ENCODE data around the gene SHROOM3. TPM values are rescaled to one million over a fixed set of nuclear protein-coding genes. Genes with fewer than 3 reads are reported as not detected.

SHROOM3 gene
- total RNA-seq, 6 experiments from 2014 or later, result 15.2 to 35.8 (median 29.9) TPM

GRCh38 chr4:76740192-76740591 lies 305.2 kb downstream of the SHROOM3 start:
- H3K36me3 ChIP-seq, result peaks cover 0 to 24% (median 12%) of the 10 kb centered on the region in 4 donors
- WGBS (ENCODE audit: insufficient coverage, low coverage, low lambda C conversion rate, missing lambda C conversion rate), result no CpG with 5 or more reads among the region's 24 CpGs
- no peak overlapping the region for H3K27ac ChIP-seq
- DNase-seq (no peak), ATAC-seq (peak in 1 of 4 donors; percentile 9)
- no peaks in the 10 kb centered on the region for H3K27me3 ChIP-seq
- intact Hi-C loops (cut with DNase I), result no loop called here
- H3K4me3 ChIP-seq, result no peak overlapping the region
- TF ChIP-seq POLR2A (IDR thresholded peaks at IDR 0.05) (no peak), CTCF (IDR thresholded peaks at IDR 0.05) (no peak)
- no peaks in the 10 kb centered on the region for H3K9me3 ChIP-seq
- H3K4me1 ChIP-seq, result no peaks in the 10 kb centered on the region

GRCh38 chr4:76740866-76741662 lies 306.0 kb downstream of the SHROOM3 start:
- H3K4me3 ChIP-seq, result no peak overlapping the region
- TF ChIP-seq CTCF (IDR thresholded peaks at IDR 0.05), result no peak
- TF ChIP-seq POLR2A (IDR thresholded peaks at IDR 0.05), result no peak
- WGBS (ENCODE audit: insufficient coverage, low coverage, low lambda C conversion rate, missing lambda C conversion rate), result 97% methylated on average over 14 of the region's 85 CpGs

GRCh38 chr4:76741663-76742020 lies 306.6 kb downstream of the SHROOM3 start:
- intact Hi-C loops (cut with DNase I), result no loop called here
- Histone ChIP-seq H3K9me3 (no peaks in the 10 kb centered on the region), H3K27ac (no peak overlapping the region), H3K36me3 (peaks cover 0 to 24% (median 12%) of the 10 kb centered on the region in 4 donors), H3K4me1 (no peaks in the 10 kb centered on the region), H3K4me3 (no peak overlapping the region), H3K27me3 (no peaks in the 10 kb centered on the region)
- TF ChIP-seq CTCF (IDR thresholded peaks at IDR 0.05) (no peak), POLR2A (IDR thresholded peaks at IDR 0.05) (no peak)
- DNase-seq, result no peak
- 100% methylated on average over 1 of the region's 26 CpGs for WGBS (ENCODE audit: insufficient coverage, low coverage, low lambda C conversion rate, missing lambda C conversion rate)
- ATAC-seq, result no peak

More at GRCh38 chr4:76740866-76741662, 306.0 kb downstream of the SHROOM3 start:
- Histone ChIP-seq H3K27me3 (no peaks in the 10 kb centered on the region), H3K9me3 (no peaks in the 10 kb centered on the region), H3K27ac (no peak overlapping the region), H3K4me1 (no peaks in the 10 kb centered on the region), H3K36me3 (peaks cover 0 to 24% (median 12%) of the 10 kb centered on the region in 4 donors)
- intact Hi-C loops (cut with DNase I), result no loop called here
- DNase-seq (no peak), ATAC-seq (peak in 1 of 4 donors; percentile 27)

GRCh38 chr4:76744241-76744921 lies 309.4 kb downstream of the SHROOM3 start:
- 88% methylated on average over 1 of the region's 1 CpG for WGBS (ENCODE audit: insufficient coverage, low coverage, low lambda C conversion rate, missing lambda C conversion rate)
- no peaks in the 10 kb centered on the region for H3K9me3 ChIP-seq
- no peak for ATAC-seq

More at GRCh38 chr4:76744241-76744921, 309.4 kb downstream of the SHROOM3 start:
- Histone ChIP-seq H3K36me3 (peaks cover 0 to 15% (median 10%) of the 10 kb centered on the region in 4 donors), H3K27me3 (no peaks in the 10 kb centered on the region), H3K27ac (no peak overlapping the region), H3K4me3 (no peak overlapping the region), H3K4me1 (peaks cover 0 to 7% (median 3%) of the 10 kb centered on the region in 4 donors)
- intact Hi-C loops (cut with DNase I), result no loop called here
- no peak for DNase-seq
- TF ChIP-seq POLR2A (IDR thresholded peaks at IDR 0.05), result no peak
- no peak for TF ChIP-seq CTCF (IDR thresholded peaks at IDR 0.05)
